ENCODE results near the gene NF2.
"Not testable (repeated sequence)": the region's sequence is repeated elsewhere in the genome, so short reads cannot be mapped to it uniquely, and the experiment has no call there.

GRCh38 chr22:29597871-29598683, 5.4 kb upstream of the NF2 start:
- not testable (repeated sequence) for TF ChIP-seq CTCF, POLR2A (IDR thresholded peaks at IDR 0.05)

Data from Peyer's patch (tissue), 4 donors.